Measurements from ENCODE around the gene SRR.

DNA sequence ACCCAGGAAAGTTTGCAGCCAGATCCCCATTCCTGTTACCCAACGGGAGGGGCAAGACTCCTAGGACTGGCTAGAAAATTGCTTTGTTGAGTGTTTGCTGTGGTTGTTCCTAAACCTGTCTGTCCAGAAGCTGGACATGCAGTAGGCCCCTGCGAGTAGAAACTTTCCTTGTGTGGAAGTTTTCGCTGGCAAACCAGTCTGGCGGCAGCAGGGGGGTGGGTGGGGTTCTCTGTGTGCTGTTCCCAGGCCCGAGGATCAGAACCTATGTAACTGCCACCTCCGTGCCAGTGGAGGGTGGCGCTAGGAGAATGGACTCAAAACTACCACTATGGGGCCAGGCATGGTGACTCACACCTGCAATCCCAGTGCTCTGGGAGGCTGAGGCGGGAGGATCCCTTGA lies 42.7 kb downstream of the SRR start:
- TF ChIP-seq, protein P1, sequence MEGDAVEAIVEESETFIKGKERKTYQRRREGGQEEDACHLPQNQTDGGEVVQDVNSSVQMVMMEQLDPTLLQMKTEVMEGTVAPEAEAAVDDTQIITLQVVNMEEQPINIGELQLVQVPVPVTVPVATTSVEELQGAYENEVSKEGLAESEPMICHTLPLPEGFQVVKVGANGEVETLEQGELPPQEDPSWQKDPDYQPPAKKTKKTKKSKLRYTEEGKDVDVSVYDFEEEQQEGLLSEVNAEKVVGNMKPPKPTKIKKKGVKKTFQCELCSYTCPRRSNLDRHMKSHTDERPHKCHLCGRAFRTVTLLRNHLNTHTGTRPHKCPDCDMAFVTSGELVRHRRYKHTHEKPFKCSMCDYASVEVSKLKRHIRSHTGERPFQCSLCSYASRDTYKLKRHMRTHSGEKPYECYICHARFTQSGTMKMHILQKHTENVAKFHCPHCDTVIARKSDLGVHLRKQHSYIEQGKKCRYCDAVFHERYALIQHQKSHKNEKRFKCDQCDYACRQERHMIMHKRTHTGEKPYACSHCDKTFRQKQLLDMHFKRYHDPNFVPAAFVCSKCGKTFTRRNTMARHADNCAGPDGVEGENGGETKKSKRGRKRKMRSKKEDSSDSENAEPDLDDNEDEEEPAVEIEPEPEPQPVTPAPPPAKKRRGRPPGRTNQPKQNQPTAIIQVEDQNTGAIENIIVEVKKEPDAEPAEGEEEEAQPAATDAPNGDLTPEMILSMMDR (IDR thresholded peaks at IDR 0.05; ENCODE audit: insufficient read depth, low read length, poor library complexity, severe bottlenecking): no peak
- no peak for TF ChIP-seq EZH2phosphoT487 (conservative IDR thresholded peaks at IDR 0.05; ENCODE audit: low read length)
